ENCODE results near the gene EPN2. TPM values are rescaled to one million over a fixed set of nuclear protein-coding genes. Genes with fewer than 3 reads are reported as not detected.

Gene EPN2
- total RNA-seq, 6 experiments from 2014 or later: 6.6 to 18.1 (median 11.4) TPM

DNA sequence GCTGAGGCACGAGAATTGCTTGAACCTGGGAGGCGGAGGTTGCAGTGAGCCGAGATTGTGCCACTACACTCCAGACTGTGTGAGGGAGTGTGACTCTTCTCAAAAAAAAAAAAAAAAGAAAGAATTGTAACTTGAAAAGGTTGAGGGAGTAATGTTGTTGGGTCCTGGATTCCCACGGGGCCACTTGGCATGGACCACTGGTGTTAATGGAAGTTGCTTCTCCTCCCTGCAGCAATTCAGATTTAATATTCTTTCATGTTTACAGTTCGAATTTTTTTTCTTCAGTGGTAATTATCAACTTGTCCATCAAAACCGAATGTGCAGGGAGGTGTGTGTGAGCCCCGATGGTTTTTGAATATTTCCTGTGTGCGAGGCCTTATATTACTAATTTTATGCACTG lies 7.2 kb downstream of the EPN2 start:
- Histone ChIP-seq H3K36me3 (no peaks in the 10 kb centered on the region), H3K27me3 (no peaks in the 10 kb centered on the region), H3K27ac (no peak overlapping the region), H3K9me3 (no peaks in the 10 kb centered on the region), H3K4me1 (peaks cover 0 to 19% (median 9%) of the 10 kb centered on the region in 4 donors), H3K4me3 (no peak overlapping the region)
- intact Hi-C loops (cut with DNase I): no loop called here
- WGBS (ENCODE audit: insufficient coverage, low coverage, low lambda C conversion rate, missing lambda C conversion rate): 76% methylated on average over 5 of the region's 8 CpGs
- no peak for ATAC-seq
- TF ChIP-seq, protein P1, sequence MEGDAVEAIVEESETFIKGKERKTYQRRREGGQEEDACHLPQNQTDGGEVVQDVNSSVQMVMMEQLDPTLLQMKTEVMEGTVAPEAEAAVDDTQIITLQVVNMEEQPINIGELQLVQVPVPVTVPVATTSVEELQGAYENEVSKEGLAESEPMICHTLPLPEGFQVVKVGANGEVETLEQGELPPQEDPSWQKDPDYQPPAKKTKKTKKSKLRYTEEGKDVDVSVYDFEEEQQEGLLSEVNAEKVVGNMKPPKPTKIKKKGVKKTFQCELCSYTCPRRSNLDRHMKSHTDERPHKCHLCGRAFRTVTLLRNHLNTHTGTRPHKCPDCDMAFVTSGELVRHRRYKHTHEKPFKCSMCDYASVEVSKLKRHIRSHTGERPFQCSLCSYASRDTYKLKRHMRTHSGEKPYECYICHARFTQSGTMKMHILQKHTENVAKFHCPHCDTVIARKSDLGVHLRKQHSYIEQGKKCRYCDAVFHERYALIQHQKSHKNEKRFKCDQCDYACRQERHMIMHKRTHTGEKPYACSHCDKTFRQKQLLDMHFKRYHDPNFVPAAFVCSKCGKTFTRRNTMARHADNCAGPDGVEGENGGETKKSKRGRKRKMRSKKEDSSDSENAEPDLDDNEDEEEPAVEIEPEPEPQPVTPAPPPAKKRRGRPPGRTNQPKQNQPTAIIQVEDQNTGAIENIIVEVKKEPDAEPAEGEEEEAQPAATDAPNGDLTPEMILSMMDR (IDR thresholded peaks at IDR 0.05): no peak
- TF ChIP-seq POLR2A (IDR thresholded peaks at IDR 0.05): no peak
- no peak for DNase-seq

GRCh38 chr17:19244781-19245180 lies 7.6 kb downstream of the EPN2 start:
- TF ChIP-seq, protein P1 (IDR thresholded peaks at IDR 0.05): no peak
- TF ChIP-seq POLR2A (IDR thresholded peaks at IDR 0.05): no peak
- Histone ChIP-seq H3K36me3 (no peaks in the 10 kb centered on the region), H3K27ac (no peak overlapping the region), H3K4me3 (no peak overlapping the region), H3K4me1 (peaks cover 0 to 17% (median 8%) of the 10 kb centered on the region in 4 donors), H3K9me3 (no peaks in the 10 kb centered on the region), H3K27me3 (no peaks in the 10 kb centered on the region)
- no peak for ATAC-seq
- intact Hi-C loops (cut with DNase I): no loop called here
- 49% methylated on average over 2 of the region's 3 CpGs for WGBS (ENCODE audit: insufficient coverage, low coverage, low lambda C conversion rate, missing lambda C conversion rate)
- DNase-seq: no peak

DNA sequence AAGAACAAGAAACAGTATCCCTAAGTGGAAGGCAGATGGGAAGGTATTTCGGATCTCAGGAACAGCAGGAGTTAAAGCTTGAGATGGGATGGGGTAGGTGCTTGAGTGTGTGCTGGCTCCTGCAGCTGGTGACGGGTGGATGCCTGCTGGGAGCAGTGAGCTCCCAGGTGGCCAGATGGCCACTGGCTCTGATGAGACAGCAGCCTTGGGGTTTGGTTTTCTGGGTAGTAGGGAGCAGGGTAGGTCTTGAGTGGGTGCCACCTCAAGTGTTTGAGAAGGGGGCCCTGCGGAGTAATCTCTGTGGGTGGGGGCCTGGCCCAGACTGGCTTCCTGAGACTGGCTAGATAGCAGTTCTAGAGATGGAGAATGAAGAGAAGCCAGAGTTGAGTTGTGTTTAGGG lies 10.3 kb downstream of the EPN2 start:
- no peak for DNase-seq
- no peaks in the 10 kb centered on the region for H3K27me3 ChIP-seq
- no peak overlapping the region for H3K4me3 ChIP-seq
- no peak for TF ChIP-seq POLR2A (IDR thresholded peaks at IDR 0.05)
- TF ChIP-seq, protein P1 (IDR thresholded peaks at IDR 0.05): no peak
- intact Hi-C loops (cut with DNase I): no loop called here
- no peaks in the 10 kb centered on the region for H3K9me3 ChIP-seq
- 74% methylated on average over 2 of the region's 3 CpGs for WGBS (ENCODE audit: insufficient coverage, low coverage, low lambda C conversion rate, missing lambda C conversion rate)
- ATAC-seq: no peak
- H3K27ac ChIP-seq: no peak overlapping the region
- no peaks in the 10 kb centered on the region for H3K36me3 ChIP-seq
- H3K4me1 ChIP-seq: peaks cover 0 to 14% (median 3%) of the 10 kb centered on the region in 4 donors

DNA sequence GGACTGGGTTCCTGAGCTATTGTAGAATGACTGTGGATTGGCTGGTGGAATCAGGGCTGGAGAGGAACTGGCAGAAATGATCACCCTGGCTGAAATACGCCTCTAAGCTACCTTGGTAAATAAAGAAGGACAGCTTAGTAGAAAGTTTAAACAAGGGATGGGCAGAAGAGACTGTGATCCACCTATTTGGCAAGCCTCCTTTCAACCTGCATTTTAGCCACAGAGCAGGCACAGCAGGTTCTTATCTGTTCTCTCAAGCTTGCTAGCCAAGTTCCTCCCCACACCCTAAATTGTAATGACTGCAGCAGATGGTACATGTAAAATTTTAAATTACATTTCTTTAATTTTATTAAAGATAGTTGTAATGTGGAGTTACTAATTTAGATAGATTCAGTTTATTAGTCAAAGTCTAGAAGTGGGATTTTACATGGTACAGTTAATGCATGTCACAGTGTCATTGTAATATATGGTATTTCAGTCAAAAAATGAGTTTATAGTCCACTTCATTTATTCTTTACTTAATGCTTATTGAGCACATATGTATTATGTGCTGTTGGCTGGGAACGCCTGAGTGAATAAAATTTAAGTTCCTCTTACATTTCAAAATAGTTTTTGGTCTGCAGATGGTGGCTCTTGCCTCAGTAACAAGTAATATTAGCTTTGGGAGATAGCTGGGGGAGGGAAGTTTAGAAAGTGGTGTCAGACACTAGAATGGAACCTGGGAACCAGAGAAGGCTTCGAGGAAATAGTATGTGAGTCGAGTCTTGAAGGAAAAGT lies 11.2 kb downstream of the EPN2 start:
- Histone ChIP-seq H3K4me3 (no peak overlapping the region), H3K27me3 (no peaks in the 10 kb centered on the region), H3K4me1 (peaks cover 0 to 14% (median 3%) of the 10 kb centered on the region in 4 donors), H3K9me3 (no peaks in the 10 kb centered on the region), H3K27ac (no peak overlapping the region), H3K36me3 (no peaks in the 10 kb centered on the region)
- WGBS (ENCODE audit: insufficient coverage, low coverage, low lambda C conversion rate, missing lambda C conversion rate): 68% methylated on average over 4 of the region's 4 CpGs
- intact Hi-C loops (cut with DNase I): no loop called here
- peak; percentile 65 to 90 (median 82) for ATAC-seq
- no peak for TF ChIP-seq POLR2A (IDR thresholded peaks at IDR 0.05)
- TF ChIP-seq, protein P1 (IDR thresholded peaks at IDR 0.05): no peak
- DNase-seq: no peak

Measured in right lobe of liver (tissue), 6 donors.